ENCODE results near the gene SYCE3. TPM values are rescaled to one million over a fixed set of nuclear protein-coding genes. Genes with fewer than 3 reads are reported as not detected.

The SYCE3 gene
- total and polyA plus RNA-seq, 2 donors (not counting 3 experiments of a cell fraction or from before 2014, with no cell fraction given) = not detected

GRCh38 chr22:50606165-50606945 lies 43.6 kb upstream of the SYCE3 start:
- no peak overlapping the region for H3K4me3 ChIP-seq (replicated peaks in 1 of 3; ENCODE audit: insufficient read depth in 1 of 3, low read depth in 1 of 3, low read length in 3 of 3)
- intact Hi-C loops (cut with micrococcal nuclease) (no loop called here), dilution Hi-C loops (cut with MboI; ENCODE audit: extremely low pct_ligation_motif_present, low sequenced_read_pairs) (no loop called here)
- ChIA-PET CTCF (interaction anchor here (1.4 to 3.0 kb wide), 2 partner anchors 14 to 30 kb away, joined by 5 to 18 read pairs; no protein-coding TSS in a partner anchor), POLR2A (no interaction called here)
- peaks cover 28 to 32% of the 10 kb centered on the region in 2 experiments for H3K27me3 ChIP-seq (ENCODE audit: control insufficient read depth in 2 of 2, insufficient read depth in 2 of 2, low read length in 2 of 2)
- no peaks in the 10 kb centered on the region for H3K79me2 ChIP-seq (ENCODE audit: control insufficient read depth, insufficient read depth, low read length)
- TF ChIP-seq POLR2A (IDR thresholded peaks at IDR 0.05; ENCODE audit: low read depth, low read length) = no peak
- no peak for TF ChIP-seq JUN (IDR thresholded peaks at IDR 0.05; ENCODE audit: borderline replicate concordance, insufficient read depth, insufficient read length, low read depth)
- TF ChIP-seq CTCF (IDR thresholded peaks at IDR 0.05; ENCODE audit: extremely low read depth in 1 of 2, insufficient read depth in 1 of 2, low read depth in 1 of 2, low read length in 2 of 2) = peak in 1 of 2 donors; percentile 20
- no peak for TF ChIP-seq POLR2AphosphoS5 (IDR thresholded peaks at IDR 0.05; ENCODE audit: insufficient read depth, low read depth, low read length)
- TF ChIP-seq FOS (IDR thresholded peaks at IDR 0.05; ENCODE audit: borderline replicate concordance, insufficient read depth, low read length) = no peak
- TF ChIP-seq EZH2 (IDR thresholded peaks at IDR 0.05; ENCODE audit: borderline replicate concordance, low read depth, low read length, severe bottlenecking) = no peak
- no peaks in the 10 kb centered on the region for H3K9me3 ChIP-seq (replicated peaks; ENCODE audit: control insufficient read depth, insufficient read depth, low read length)
- no peaks in the 10 kb centered on the region for H3K9me1 ChIP-seq (replicated peaks; ENCODE audit: control insufficient read depth, extremely low read depth, insufficient read depth, low read length)
- no peak overlapping the region for H3K9ac ChIP-seq (replicated peaks; ENCODE audit: extremely low read depth, insufficient read depth, low read length)
- no peak overlapping the region for H3K4me2 ChIP-seq (ENCODE audit: insufficient read depth, low read length)
- FAIRE-seq = no peak
- H3K36me3 ChIP-seq (ENCODE audit: control insufficient read depth in 2 of 2, extremely low read depth in 1 of 2, insufficient read depth in 2 of 2, low read length in 2 of 2) = no peaks in the 10 kb centered on the region
- BruUV-seq (replicated peaks) = no TSS peak
- no peaks in the 10 kb centered on the region for H3K4me1 ChIP-seq (ENCODE audit: control insufficient read depth, extremely low read depth, insufficient read depth, low read length)
- no peak overlapping the region for H2AFZ ChIP-seq (ENCODE audit: low read depth, low read length)
- no peak for DNase-seq (ENCODE audit: low read depth, low spot score)
- no peak overlapping the region for H3K27ac ChIP-seq (ENCODE audit: insufficient read depth, low read depth, low read length)
- no peaks in the 10 kb centered on the region for H4K20me1 ChIP-seq (replicated peaks; ENCODE audit: control insufficient read depth, extremely low read depth, insufficient read depth, low read length)
